GM23248 (cell line): ENCODE measurements around the gene SETBP1.

Experiments used
- EZH2 ChIP-seq: fragments of 200-600 bp; sonication (generic); IDR thresholded peaks from 2 replicates; pipeline ENCODE4 v1.6.1; 2018; ENCODE audit warnings: antibody characterized with exemption, mild to moderate bottlenecking; ENCODE audit not compliant: insufficient read depth, poor library complexity, severe bottlenecking
- EZH2phosphoT487 ChIP-seq: fragments of 200-600 bp; sonication (generic); IDR thresholded peaks from 2 replicates; pipeline ENCODE4 v1.6.1; 2018; ENCODE audit warnings: antibody characterized with exemption, moderate library complexity, mild to moderate bottlenecking, low read depth; ENCODE audit not compliant: insufficient read depth

DNA sequence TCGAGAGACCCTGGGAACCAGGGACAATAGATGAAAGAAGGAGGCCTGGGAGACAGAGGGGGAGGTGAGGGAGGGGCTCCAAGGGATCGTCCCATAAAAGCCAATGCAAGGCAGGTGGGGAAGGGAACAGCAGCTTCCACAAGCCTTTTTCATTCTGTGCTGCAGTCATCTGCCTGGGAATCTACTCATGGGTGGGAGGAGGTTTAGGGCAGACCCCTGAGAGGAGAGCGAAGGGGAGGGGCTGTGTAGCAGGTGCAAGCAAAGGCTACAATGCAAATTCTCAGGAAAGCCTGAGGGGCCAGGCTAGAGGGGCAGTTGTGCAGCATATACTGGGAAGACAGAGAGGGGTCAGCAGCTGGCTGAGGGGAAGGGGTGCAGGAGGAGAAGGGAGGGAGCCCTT is 135.4 kb downstream of the SETBP1 start:
- TF ChIP-seq EZH2phosphoT487, result no peak
- TF ChIP-seq EZH2, result no peak
